IPS-NIHi7 (cell line): ENCODE data around the gene SGCD.

Source experiments
- DNase-seq: peaks from one replicate; pipeline ENCODE4 v3.0.0; 2012; ENCODE audit warnings: mixed read lengths; ENCODE audit errors: extremely low spot score

SGCD gene

GRCh38 chr5:156326718-156327259 is at the start of gene SGCD:
Gene SGCD (plus strand): TSS chr5:156327164.
- peak; percentile 12 for DNase-seq

- DNase-seq = no peak
Observed at GRCh38 chr5:156277290-156277689, 49.7 kb upstream of the SGCD start.

GRCh38 chr5:156295431-156295830 is 31.5 kb upstream of the SGCD start:
- no peak for DNase-seq

GRCh38 chr5:156310115-156310514 is 16.8 kb upstream of the SGCD start:
- no peak for DNase-seq

GRCh38 chr5:156312897-156313694 is 13.9 kb upstream of the SGCD start:
- DNase-seq = no peak

GRCh38 chr5:156314416-156314815 is 12.5 kb upstream of the SGCD start:
- no peak for DNase-seq

- no peak for DNase-seq
Observed at GRCh38 chr5:156322666-156323065, 4.3 kb upstream of the SGCD start.

- no peak for DNase-seq
Observed at GRCh38 chr5:156327296-156327695, 332 bp downstream of the SGCD start.

GRCh38 chr5:156328161-156328560 is 1.2 kb downstream of the SGCD start:
- DNase-seq = no peak

GRCh38 chr5:156328766-156329165 is 1.8 kb downstream of the SGCD start:
- no peak for DNase-seq

- DNase-seq = no peak
Observed at GRCh38 chr5:156329171-156329611, 2.2 kb downstream of the SGCD start.

GRCh38 chr5:156330141-156330870 is 3.3 kb downstream of the SGCD start:
- DNase-seq = no peak

- no peak for DNase-seq
Observed at GRCh38 chr5:156331181-156331580, 4.2 kb downstream of the SGCD start.

- no peak for DNase-seq
Observed at GRCh38 chr5:156331845-156332244, 4.9 kb downstream of the SGCD start.

GRCh38 chr5:156332245-156332644 is 5.3 kb downstream of the SGCD start:
- DNase-seq = no peak

GRCh38 chr5:156339139-156339841 is 12.3 kb downstream of the SGCD start:
- DNase-seq = no peak

GRCh38 chr5:156340893-156341292 is 13.9 kb downstream of the SGCD start:
- DNase-seq = no peak

GRCh38 chr5:156350256-156350655 is 23.3 kb downstream of the SGCD start:
- DNase-seq = no peak

- DNase-seq = no peak
Observed at GRCh38 chr5:156351423-156351822, 24.5 kb downstream of the SGCD start.

- DNase-seq = no peak
Observed at GRCh38 chr5:156354571-156354970, 27.6 kb downstream of the SGCD start.

GRCh38 chr5:156356238-156356637 is 29.3 kb downstream of the SGCD start:
- peak; percentile 11 for DNase-seq

GRCh38 chr5:156359476-156359875 is 32.5 kb downstream of the SGCD start:
- no peak for DNase-seq
